GM12878 (cell line): Measurements from ENCODE around the gene USH1G. TPM values are rescaled to one million over a fixed set of nuclear protein-coding genes. Genes with fewer than 3 reads are reported as not detected.

Experiments
- ATAC-seq: fragments of 200-7000 bp; cut with Tn5 transposase; 3 replicates; pipeline ENCODE4 v1.9.1; 2020; ENCODE audit warnings: mild to moderate bottlenecking, moderate library complexity
- BruUV-seq: library from RNA; stranded (reverse); fragments of 400-500 nt; replicated peaks from 2 replicates; lab custom pipeline; 2021; lab: Mats Ljungman, UMichigan
- CTCF ChIA-PET: fragments of 300-600 bp; sonication (Branson Sonifier 250); formaldehyde crosslinking; extraction: SDS; loops from one replicate; lab custom pipeline; 2021; ENCODE audit warnings: inconsistent platforms; lab: Yijun Ruan, JAX
- POLR2A ChIA-PET: fragments of 350-600 bp; formaldehyde crosslinking; extraction: SDS; loops from one replicate; lab custom pipeline; 2021; ENCODE audit warnings: inconsistent platforms; lab: Charles Lee
- RAD21 ChIA-PET: fragments of 300-600 bp; sonication (Branson Sonifier 250); formaldehyde crosslinking; loops from one replicate; lab custom pipeline; 2023; ENCODE audit warnings: antibody characterized with exemption; ENCODE audit not compliant: unreplicated experiment; lab: Charles Lee
- SMC1A ChIA-PET: fragments of 300-600 bp; sonication (Branson Sonifier 250); formaldehyde crosslinking; loops from one replicate; lab custom pipeline; 2023; ENCODE audit not compliant: unreplicated experiment, uncharacterized antibody; lab: Charles Lee
- DNase-seq: peaks from one replicate; pipeline ENCODE4 v3.0.0-alpha.2; 2011; ENCODE audit warnings: low read depth, low spot score
- FAIRE-seq: peaks from 3 replicates; lab custom pipeline; 2011; peaks lifted over from hg19 to GRCh38; lab: Jason Lieb, UNC
- H2AFZ ChIP-seq: 2 replicates; pipeline ENCODE4 v1.6.0; 2011; ENCODE audit warnings: low read depth, low read length, control low read depth; ENCODE audit not compliant: control insufficient read depth
- H3K27ac ChIP-seq: 2 replicates; pipeline ENCODE4 v1.5.1; 2011; ENCODE audit warnings: control low read depth; ENCODE audit not compliant: control insufficient read depth, insufficient read depth
- H3K27me3 ChIP-seq, 2 experiments: replicated peaks in 1 of 2; 2 replicates each; pipeline versions ENCODE4 v1.6.0 to v1.6.1; 2011; ENCODE audit warnings: low read length in 1 of 2; ENCODE audit not compliant: control insufficient read depth in 2 of 2, insufficient read depth in 2 of 2
- H3K36me3 ChIP-seq, 2 experiments: 2 replicates each; pipeline ENCODE4 v1.5.1; 2011; ENCODE audit warnings: low read length in 1 of 2; ENCODE audit not compliant: control insufficient read depth in 2 of 2, insufficient read depth in 2 of 2
- H3K4me1 ChIP-seq: 2 replicates; pipeline ENCODE4 v1.6.1; 2011; ENCODE audit warnings: mild to moderate bottlenecking, low read length, moderate library complexity, mixed read lengths; ENCODE audit not compliant: control insufficient read depth, insufficient read depth
- H3K4me2 ChIP-seq: 2 replicates; pipeline ENCODE4 v1.6.0; 2011; ENCODE audit warnings: control low read depth; ENCODE audit not compliant: control insufficient read depth, insufficient read depth
- H3K4me3 ChIP-seq: fragments of 200-600 bp; sonication (generic); 2 replicates; pipeline ENCODE4 v1.5.1; 2016
- H3K79me2 ChIP-seq: 2 replicates; pipeline ENCODE4 v1.6.0; 2011; ENCODE audit warnings: low read length; ENCODE audit not compliant: control insufficient read depth, insufficient read depth
- H3K9ac ChIP-seq: 2 replicates; pipeline ENCODE4 v1.8.0; 2011; ENCODE audit warnings: low read length, control low read depth, mixed read lengths; ENCODE audit not compliant: control insufficient read depth, insufficient read depth
- H3K9me3 ChIP-seq: replicated peaks from 3 replicates; pipeline ENCODE4 v1.5.1; 2011; ENCODE audit warnings: mild to moderate bottlenecking, low read length; ENCODE audit not compliant: control insufficient read depth, insufficient read depth
- H4K20me1 ChIP-seq: 2 replicates; pipeline ENCODE4 v1.6.0; 2011; ENCODE audit not compliant: control insufficient read depth, insufficient read depth
- BHLHE40 ChIP-seq, 2 experiments: fragments of 450-650 bp in 1 of 2; IDR thresholded peaks; 2 replicates each; pipeline ENCODE4 v1.6.1; 2011 to 2017; ENCODE audit warnings: low read depth in 2 of 2, borderline replicate concordance in 1 of 2, improper control_type of control experiment in 1 of 2, low read length in 1 of 2, mild to moderate bottlenecking in 1 of 2
- BMI1 ChIP-seq: fragments of 450-650 bp; IDR thresholded peaks from 2 replicates; pipeline ENCODE4 v1.6.1; 2016; ENCODE audit warnings: mild to moderate bottlenecking, moderate library complexity, borderline replicate concordance
- FOXM1 ChIP-seq: IDR thresholded peaks from 2 replicates; pipeline ENCODE4 v1.6.1; 2012; ENCODE audit warnings: low read depth, mild to moderate bottlenecking, inconsistent platforms, low read length, moderate library complexity
- GATAD2B ChIP-seq: fragments of 450-650 bp; conservative IDR thresholded peaks from 2 replicates; pipeline ENCODE4 v1.6.1; 2017; ENCODE audit warnings: low read depth, mild to moderate bottlenecking, moderate library complexity
- JUND ChIP-seq: IDR thresholded peaks from 2 replicates; pipeline ENCODE4 v1.6.1; 2012; ENCODE audit warnings: low read depth, mild to moderate bottlenecking, low read length, improper control_type of control experiment, moderate library complexity
- MAX ChIP-seq: IDR thresholded peaks from 2 replicates; pipeline ENCODE4 v1.6.1; 2012; ENCODE audit warnings: low read depth, low read length, improper control_type of control experiment
- MEF2A ChIP-seq: IDR thresholded peaks from 2 replicates; pipeline ENCODE4 v1.6.1; 2011; ENCODE audit warnings: low read depth, mild to moderate bottlenecking, low read length, moderate library complexity; ENCODE audit not compliant: insufficient read depth
- NFYB ChIP-seq: IDR thresholded peaks from 2 replicates; pipeline ENCODE4 v1.6.1; 2011; ENCODE audit warnings: low read depth, mild to moderate bottlenecking, low read length, improper control_type of control experiment, moderate library complexity; ENCODE audit not compliant: insufficient read depth
- NKRF ChIP-seq: fragments of 450-650 bp; conservative IDR thresholded peaks from 2 replicates; pipeline ENCODE4 v1.6.1; 2017; ENCODE audit warnings: mild to moderate bottlenecking, moderate library complexity
- RAD21 ChIP-seq: IDR thresholded peaks from 2 replicates; pipeline ENCODE4 v1.6.1; 2011; ENCODE audit warnings: mild to moderate bottlenecking, low read depth, low read length, moderate library complexity; ENCODE audit not compliant: insufficient read depth
- WGBS: methylation state at CpG from one replicate; pipeline ENCODE4 v1.1.6; 2016; ENCODE audit warnings: low lambda C conversion rate; ENCODE audit not compliant: insufficient replicate concordance, insufficient coverage; ENCODE audit errors: missing lambda C conversion rate; 5-methylcytosine and 5-hydroxymethylcytosine counted together
- in situ Hi-C: fragments of 300-500 bp; cut with MboI; formaldehyde crosslinking; loops from 9 replicates; pipeline ENCODE4 v1.14.3; 2018; ENCODE audit warnings: mixed read lengths
- intact Hi-C: fragments of 100-400 bp; cut with micrococcal nuclease; formaldehyde crosslinking; loops from one replicate; pipeline ENCODE4 v1.14.2; 2022; ENCODE audit not compliant: unreplicated experiment
- polyA plus RNA-seq, 11 experiments: library from polyadenylated mRNA; depleted of rRNA in 4 of 11; unstranded in 6 of 11; stranded (reverse) in 5 of 11; fragments of >200 nt; fragmentation: Nextera tagmentation in 4 of 11; fragmentation: Illumina TruSeq in 1 of 11; extraction: Ambion mirVana in 4 of 11; extraction: Trizol in 1 of 11; gene quantifications; 1 replicate in 1 of 11; 2 replicates in 10 of 11; pipeline versions ENCODE4 v1.2.1 to v1.2.3, GENCODE V29; 2011 to 2016; ENCODE audit warnings: inconsistent platforms in 2 of 11, missing spikeins in 2 of 11, low read depth in 1 of 11
- total RNA-seq, 4 experiments: library from RNA; depleted of rRNA in 3 of 4; stranded (reverse); fragments of >200 nt in 3 of 4; fragmentation: Illumina TruSeq in 1 of 4; extraction: Trizol in 1 of 4; gene quantifications; 2 replicates each; pipeline versions ENCODE4 v1.2.1 to v1.2.3, GENCODE V29; 2013 to 2021
- TF ChIP-seq, protein P1 (sequence below): fragments of 450-650 bp; IDR thresholded peaks from 2 replicates; pipeline ENCODE4 v1.6.1; 2016; ENCODE audit warnings: mild to moderate bottlenecking
- TF ChIP-seq, protein P2 (sequence below): IDR thresholded peaks from 2 replicates; pipeline ENCODE4 v1.6.1; 2012; ENCODE audit warnings: mild to moderate bottlenecking, low read depth, low read length

USH1G gene
- total and polyA plus RNA-seq, 10 of the 15 experiments (the other 5 are each of a cell fraction or from before 2014, with no cell fraction given), result 0.05 to 0.62 (median 0.09) TPM; not detected in 7

- ChIA-PET RAD21 (interaction anchor here (0.7 kb wide), 1 partner anchor 86 kb away, joined by 3 read pairs; no protein-coding TSS in a partner anchor), SMC1A (interaction anchor here (0.9 kb wide), 1 partner anchor 86 kb away, joined by 4 read pairs; no protein-coding TSS in a partner anchor), POLR2A (interaction anchor here (0.5 to 0.6 kb wide), 2 partner anchors 246 to 328 kb away, joined by 3 read pairs; no protein-coding TSS in a partner anchor), CTCF (interaction anchor here (1.1 to 4.5 kb wide), 7 partner anchors 12 to 128 kb away, joined by 3 to 40 read pairs (median 3); partner anchors contain the start of gene NHERF1)
- H3K27ac ChIP-seq, result no peak overlapping the region
- H2AFZ ChIP-seq, result no peak overlapping the region
- FAIRE-seq (peak; percentile 18), ATAC-seq (no peak)
- H3K4me3 ChIP-seq, result no peak overlapping the region
- H3K79me2 ChIP-seq, result peaks cover 16% of the 10 kb centered on the region
- BruUV-seq, result no TSS peak
- intact Hi-C loops (no loop called here), in situ Hi-C loops (no loop called here)
- H3K27me3 ChIP-seq, result no peaks in the 10 kb centered on the region
- no peak overlapping the region for H3K4me2 ChIP-seq
- H3K36me3 ChIP-seq, result no peaks in the 10 kb centered on the region; a peak in 1 of 4 replicates
- WGBS, result 73% methylated on average over 5 of the region's 5 CpGs
- no peak for TF ChIP-seq GATAD2B
- TF ChIP-seq, protein P1, sequence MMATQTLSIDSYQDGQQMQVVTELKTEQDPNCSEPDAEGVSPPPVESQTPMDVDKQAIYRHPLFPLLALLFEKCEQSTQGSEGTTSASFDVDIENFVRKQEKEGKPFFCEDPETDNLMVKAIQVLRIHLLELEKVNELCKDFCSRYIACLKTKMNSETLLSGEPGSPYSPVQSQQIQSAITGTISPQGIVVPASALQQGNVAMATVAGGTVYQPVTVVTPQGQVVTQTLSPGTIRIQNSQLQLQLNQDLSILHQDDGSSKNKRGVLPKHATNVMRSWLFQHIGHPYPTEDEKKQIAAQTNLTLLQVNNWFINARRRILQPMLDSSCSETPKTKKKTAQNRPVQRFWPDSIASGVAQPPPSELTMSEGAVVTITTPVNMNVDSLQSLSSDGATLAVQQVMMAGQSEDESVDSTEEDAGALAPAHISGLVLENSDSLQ, result no peak
- no peak for TF ChIP-seq FOXM1
- TF ChIP-seq, protein P2, sequence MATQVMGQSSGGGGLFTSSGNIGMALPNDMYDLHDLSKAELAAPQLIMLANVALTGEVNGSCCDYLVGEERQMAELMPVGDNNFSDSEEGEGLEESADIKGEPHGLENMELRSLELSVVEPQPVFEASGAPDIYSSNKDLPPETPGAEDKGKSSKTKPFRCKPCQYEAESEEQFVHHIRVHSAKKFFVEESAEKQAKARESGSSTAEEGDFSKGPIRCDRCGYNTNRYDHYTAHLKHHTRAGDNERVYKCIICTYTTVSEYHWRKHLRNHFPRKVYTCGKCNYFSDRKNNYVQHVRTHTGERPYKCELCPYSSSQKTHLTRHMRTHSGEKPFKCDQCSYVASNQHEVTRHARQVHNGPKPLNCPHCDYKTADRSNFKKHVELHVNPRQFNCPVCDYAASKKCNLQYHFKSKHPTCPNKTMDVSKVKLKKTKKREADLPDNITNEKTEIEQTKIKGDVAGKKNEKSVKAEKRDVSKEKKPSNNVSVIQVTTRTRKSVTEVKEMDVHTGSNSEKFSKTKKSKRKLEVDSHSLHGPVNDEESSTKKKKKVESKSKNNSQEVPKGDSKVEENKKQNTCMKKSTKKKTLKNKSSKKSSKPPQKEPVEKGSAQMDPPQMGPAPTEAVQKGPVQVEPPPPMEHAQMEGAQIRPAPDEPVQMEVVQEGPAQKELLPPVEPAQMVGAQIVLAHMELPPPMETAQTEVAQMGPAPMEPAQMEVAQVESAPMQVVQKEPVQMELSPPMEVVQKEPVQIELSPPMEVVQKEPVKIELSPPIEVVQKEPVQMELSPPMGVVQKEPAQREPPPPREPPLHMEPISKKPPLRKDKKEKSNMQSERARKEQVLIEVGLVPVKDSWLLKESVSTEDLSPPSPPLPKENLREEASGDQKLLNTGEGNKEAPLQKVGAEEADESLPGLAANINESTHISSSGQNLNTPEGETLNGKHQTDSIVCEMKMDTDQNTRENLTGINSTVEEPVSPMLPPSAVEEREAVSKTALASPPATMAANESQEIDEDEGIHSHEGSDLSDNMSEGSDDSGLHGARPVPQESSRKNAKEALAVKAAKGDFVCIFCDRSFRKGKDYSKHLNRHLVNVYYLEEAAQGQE, result no peak
- TF ChIP-seq BMI1, result no peak
- TF ChIP-seq MAX, result no peak
- TF ChIP-seq BHLHE40 (IDR thresholded peaks at IDR 0.05; ENCODE audit: borderline replicate concordance in 1 of 2, low read depth in 2 of 2, low read length in 1 of 2), result no peak
- no peak for TF ChIP-seq RAD21
- no peak for TF ChIP-seq MEF2A
- no peak for TF ChIP-seq NKRF
- TF ChIP-seq NFYB, result no peak
- no peak for TF ChIP-seq JUND
- TF ChIP-seq, all 136 proteins: peak for 0
- DNase-seq, result no peak
- Histone ChIP-seq H4K20me1 (no peaks in the 10 kb centered on the region), H3K9me3 (no peaks in the 10 kb centered on the region), H3K4me1 (peaks cover 14% of the 10 kb centered on the region), H3K9ac (no peak overlapping the region)
Measured at GRCh38 chr17:74875155-74875976, 47.7 kb downstream of the USH1G start.
